ENCODE measurements around the gene DDX39B.
"Not testable (repeated sequence)": the region's sequence is repeated elsewhere in the genome, so short reads cannot be mapped to it uniquely, and the experiment has no call there.

Gene DDX39B

DNA sequence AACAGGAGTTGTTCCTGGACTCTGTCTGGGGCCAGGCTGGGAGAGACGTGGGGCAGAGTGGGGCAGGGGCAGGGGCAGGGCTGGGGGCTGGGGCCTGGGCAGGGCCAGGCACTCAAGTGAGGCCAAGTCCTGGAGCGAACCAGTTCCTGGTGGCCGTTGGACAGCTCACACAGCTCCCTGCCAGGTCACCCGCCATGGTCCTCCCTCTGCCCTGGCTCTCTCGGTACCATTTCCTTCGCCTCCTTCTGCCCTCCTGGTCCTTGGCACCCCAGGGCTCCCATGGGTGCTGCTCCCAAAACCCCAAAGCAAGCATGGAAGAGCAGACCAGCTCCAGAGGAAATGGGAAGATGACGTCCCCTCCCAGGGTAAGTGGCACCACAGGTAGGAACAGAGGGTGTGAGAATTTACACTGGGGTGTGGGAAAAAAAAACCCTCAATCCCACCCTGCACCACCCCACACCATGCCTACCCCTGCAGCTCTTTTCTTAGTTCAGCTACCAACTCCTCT is 12.9 kb downstream of the DDX39B start, which contains the start of gene MCCD1:
MCCD1 (plus strand) TSS at position 142 of the 508 bp plus-strand sequence; CDS start at position 195, 53 bp downstream.
- peak within 1 kb of the TSS; percentile 18; the same call in 1 of the 2 replicates for H3K27ac ChIP-seq
- TF ChIP-seq, protein P1, sequence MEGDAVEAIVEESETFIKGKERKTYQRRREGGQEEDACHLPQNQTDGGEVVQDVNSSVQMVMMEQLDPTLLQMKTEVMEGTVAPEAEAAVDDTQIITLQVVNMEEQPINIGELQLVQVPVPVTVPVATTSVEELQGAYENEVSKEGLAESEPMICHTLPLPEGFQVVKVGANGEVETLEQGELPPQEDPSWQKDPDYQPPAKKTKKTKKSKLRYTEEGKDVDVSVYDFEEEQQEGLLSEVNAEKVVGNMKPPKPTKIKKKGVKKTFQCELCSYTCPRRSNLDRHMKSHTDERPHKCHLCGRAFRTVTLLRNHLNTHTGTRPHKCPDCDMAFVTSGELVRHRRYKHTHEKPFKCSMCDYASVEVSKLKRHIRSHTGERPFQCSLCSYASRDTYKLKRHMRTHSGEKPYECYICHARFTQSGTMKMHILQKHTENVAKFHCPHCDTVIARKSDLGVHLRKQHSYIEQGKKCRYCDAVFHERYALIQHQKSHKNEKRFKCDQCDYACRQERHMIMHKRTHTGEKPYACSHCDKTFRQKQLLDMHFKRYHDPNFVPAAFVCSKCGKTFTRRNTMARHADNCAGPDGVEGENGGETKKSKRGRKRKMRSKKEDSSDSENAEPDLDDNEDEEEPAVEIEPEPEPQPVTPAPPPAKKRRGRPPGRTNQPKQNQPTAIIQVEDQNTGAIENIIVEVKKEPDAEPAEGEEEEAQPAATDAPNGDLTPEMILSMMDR (IDR thresholded peaks at IDR 0.05) = no peak
- TF ChIP-seq ZFX (IDR thresholded peaks at IDR 0.05; ENCODE audit: borderline replicate concordance) = no peak

DNA sequence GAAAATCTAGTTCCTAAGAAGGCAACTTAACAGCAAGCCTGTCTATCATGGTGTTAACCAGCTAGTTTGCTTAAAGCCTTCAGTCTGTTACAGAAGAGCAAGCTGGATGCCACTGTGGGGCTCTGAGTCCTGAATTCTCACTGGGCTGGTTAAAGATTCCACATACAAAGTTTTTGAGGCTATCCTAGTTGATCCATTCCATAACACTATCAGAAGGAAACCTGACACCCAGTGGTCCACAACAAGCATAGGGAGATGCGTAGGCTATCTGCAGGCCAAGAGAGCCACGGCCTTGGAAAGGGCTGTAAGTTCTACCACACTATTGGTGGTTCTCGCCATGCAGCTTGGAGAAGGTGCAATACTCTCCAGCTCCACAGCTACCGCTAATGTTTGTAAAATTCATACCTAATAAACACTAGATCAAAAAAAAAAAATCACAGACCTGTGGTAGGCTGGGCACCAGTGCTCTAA is 13.5 kb downstream of the DDX39B start:
- H3K27ac ChIP-seq = peak overlapping the region; percentile 17; the same call in 1 of the 2 replicates
- TF ChIP-seq, protein P1 (IDR thresholded peaks at IDR 0.05) = no peak
- TF ChIP-seq ZFX (IDR thresholded peaks at IDR 0.05; ENCODE audit: borderline replicate concordance) = no peak

- no peak for TF ChIP-seq ZFX (IDR thresholded peaks at IDR 0.05; ENCODE audit: borderline replicate concordance)
- TF ChIP-seq, protein P1 (IDR thresholded peaks at IDR 0.05) = no peak
- H3K27ac ChIP-seq = no peak overlapping the region
Observed at GRCh38 chr6:31525932-31526591, 15.7 kb downstream of the DDX39B start.

DNA sequence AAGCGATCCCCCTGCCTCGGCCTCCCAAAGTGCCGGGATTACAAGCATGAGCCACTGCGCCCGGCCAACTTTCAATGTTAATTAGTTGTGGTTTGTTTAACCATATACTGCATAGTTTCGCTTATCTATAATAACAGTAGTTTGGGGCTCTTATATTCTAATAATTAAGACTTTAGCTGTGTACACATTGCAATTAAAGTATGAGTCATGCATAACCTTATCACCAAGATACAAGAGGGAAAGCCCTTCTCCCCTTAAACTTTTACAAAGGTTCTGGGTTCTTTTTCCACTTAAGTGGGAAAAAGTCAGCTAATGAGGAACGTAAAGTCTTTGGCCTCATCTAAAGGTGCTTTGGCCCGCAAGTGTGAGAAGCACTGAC is 16.3 kb downstream of the DDX39B start:
- no peak overlapping the region for H3K27ac ChIP-seq
- TF ChIP-seq, protein P1 (IDR thresholded peaks at IDR 0.05) = no peak

- no peak overlapping the region for H3K27ac ChIP-seq
- no peak for TF ChIP-seq ZFX (IDR thresholded peaks at IDR 0.05; ENCODE audit: borderline replicate concordance)
- TF ChIP-seq, protein P1 (IDR thresholded peaks at IDR 0.05) = no peak
Observed at GRCh38 chr6:31521835-31522234, 20.0 kb downstream of the DDX39B start.

DNA sequence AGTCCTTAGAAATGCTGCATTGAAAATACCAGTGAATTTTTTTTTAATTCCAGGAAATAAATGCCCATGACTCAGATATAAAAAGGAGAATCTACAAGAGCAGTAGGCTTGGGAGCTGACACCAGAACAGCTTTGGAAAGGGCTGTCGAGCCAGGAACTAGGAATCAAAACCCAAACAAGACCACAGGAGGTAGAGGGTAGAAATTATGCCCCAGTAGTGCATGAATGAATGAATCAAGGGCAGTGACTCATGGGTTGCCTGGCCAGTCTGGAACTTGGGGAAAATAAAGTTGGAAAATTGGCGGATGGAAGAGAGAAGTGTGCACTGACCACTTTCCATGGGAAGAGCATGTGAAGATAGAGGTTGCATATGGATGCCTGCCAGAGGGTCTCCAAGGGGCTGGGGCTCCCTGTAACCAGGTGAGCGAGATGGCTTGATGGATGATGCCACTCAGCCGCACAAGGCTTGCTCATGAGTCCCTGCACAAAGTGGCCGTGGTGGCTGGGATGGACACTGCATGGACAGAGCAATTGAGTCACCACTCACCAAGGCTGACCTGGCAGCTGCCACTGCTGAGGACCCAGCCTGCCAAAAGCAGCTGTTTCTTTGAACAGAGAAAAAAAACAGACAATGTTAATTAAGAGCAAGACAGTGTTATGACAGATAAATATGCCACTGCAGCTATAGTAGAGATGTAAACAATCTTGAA is 28.2 kb downstream of the DDX39B start:
- no peak overlapping the region for H3K27ac ChIP-seq
- TF ChIP-seq ZFX (IDR thresholded peaks at IDR 0.05; ENCODE audit: borderline replicate concordance) = no peak
- TF ChIP-seq, protein P1 (IDR thresholded peaks at IDR 0.05) = no peak

GRCh38 chr6:31510007-31510406 is 31.8 kb downstream of the DDX39B start:
- no peak for TF ChIP-seq ZFX (IDR thresholded peaks at IDR 0.05; ENCODE audit: borderline replicate concordance)
- TF ChIP-seq, protein P1 (IDR thresholded peaks at IDR 0.05) = no peak
- no peak overlapping the region for H3K27ac ChIP-seq

- H3K27ac ChIP-seq = not testable (repeated sequence)
Observed at GRCh38 chr6:31509036-31509435, 32.8 kb downstream of the DDX39B start.
